ENCODE data around the gene PPL. TPM values are rescaled to one million over a fixed set of nuclear protein-coding genes. Genes with fewer than 3 reads are reported as not detected.
"Not testable (repeated sequence)": the region's sequence is repeated elsewhere in the genome, so short reads cannot be mapped to it uniquely, and the experiment has no call there.

The PPL gene
- total RNA-seq, 1 experiment from 2014 or later = 0.03 TPM

GRCh38 chr16:4899474-4899846 is 37.5 kb downstream of the PPL start:
- DNase-seq (ENCODE audit: low read depth, low spot score) = no peak
- in situ Hi-C loops (cut with HindIII; ENCODE audit: low pct_unique_long_range_greater_than_20kb, low sequenced_read_pairs) = no loop called here

DNA sequence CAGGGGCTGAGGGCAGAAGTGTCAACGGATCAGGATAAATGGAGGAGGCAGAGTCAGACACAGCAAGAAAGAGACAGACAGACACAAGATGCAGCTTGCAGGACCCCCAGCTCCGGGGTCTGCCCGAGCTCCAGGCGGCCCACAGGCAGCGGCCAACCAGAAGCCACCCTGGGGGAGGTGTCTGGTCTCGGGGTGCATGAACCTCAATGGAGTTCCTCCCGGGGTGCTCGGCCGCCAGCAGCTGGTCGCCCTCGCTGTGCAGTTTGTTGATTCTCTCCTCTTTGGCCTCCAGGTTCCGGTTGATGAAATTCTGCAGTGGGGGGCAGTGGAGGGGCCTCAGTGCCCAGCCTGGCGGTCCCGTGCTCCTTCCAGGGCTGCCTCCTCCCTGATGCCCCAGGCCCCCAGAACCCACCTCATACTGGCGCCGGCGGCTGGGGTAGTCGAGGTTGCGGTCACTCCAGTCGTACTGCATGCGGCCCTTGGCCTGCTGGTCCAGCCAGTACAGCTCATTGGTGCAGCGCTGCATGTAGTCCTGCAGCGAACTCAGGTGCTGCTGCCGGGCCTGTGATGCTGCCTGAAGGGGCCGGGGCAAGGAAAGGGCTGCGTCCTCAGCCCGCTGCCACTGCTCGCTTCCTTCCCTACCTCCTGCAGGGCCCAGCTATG is 38.0 kb downstream of the PPL start:
- in situ Hi-C loops (cut with HindIII; ENCODE audit: low pct_unique_long_range_greater_than_20kb, low sequenced_read_pairs) = no loop called here
- no peak for DNase-seq (ENCODE audit: low read depth, low spot score)

GRCh38 chr16:4897328-4897727 is 39.6 kb downstream of the PPL start:
- in situ Hi-C loops (cut with HindIII; ENCODE audit: low pct_unique_long_range_greater_than_20kb, low sequenced_read_pairs) = no loop called here
- DNase-seq (ENCODE audit: low read depth, low spot score) = no peak

GRCh38 chr16:4896761-4897160 is 40.2 kb downstream of the PPL start:
- in situ Hi-C loops (cut with HindIII; ENCODE audit: low pct_unique_long_range_greater_than_20kb, low sequenced_read_pairs); DNase-seq (ENCODE audit: low read depth, low spot score): not testable (repeated sequence)

DNA sequence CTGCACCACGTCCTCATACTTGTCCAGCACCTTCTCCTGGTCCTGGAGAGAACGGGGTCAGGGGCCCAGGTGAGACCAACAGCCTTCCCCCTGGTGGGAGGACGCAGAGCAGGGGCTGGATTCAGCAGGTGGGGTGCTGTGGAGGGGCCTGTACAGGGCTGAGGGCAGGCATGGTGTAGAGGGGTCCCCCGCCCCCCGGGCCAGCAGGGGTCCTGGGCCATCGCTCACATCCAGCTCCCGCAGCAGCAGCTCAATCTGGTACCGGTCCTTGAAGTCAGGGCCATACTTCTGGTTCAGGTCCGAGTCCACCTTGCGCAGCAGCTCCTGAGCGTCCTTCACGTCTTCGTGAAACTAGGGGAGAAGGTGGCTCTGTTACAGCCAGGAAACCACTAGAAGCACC is 41.6 kb downstream of the PPL start:
- in situ Hi-C loops (cut with HindIII; ENCODE audit: low pct_unique_long_range_greater_than_20kb, low sequenced_read_pairs) = no loop called here
- DNase-seq (ENCODE audit: low read depth, low spot score) = no peak

DNA sequence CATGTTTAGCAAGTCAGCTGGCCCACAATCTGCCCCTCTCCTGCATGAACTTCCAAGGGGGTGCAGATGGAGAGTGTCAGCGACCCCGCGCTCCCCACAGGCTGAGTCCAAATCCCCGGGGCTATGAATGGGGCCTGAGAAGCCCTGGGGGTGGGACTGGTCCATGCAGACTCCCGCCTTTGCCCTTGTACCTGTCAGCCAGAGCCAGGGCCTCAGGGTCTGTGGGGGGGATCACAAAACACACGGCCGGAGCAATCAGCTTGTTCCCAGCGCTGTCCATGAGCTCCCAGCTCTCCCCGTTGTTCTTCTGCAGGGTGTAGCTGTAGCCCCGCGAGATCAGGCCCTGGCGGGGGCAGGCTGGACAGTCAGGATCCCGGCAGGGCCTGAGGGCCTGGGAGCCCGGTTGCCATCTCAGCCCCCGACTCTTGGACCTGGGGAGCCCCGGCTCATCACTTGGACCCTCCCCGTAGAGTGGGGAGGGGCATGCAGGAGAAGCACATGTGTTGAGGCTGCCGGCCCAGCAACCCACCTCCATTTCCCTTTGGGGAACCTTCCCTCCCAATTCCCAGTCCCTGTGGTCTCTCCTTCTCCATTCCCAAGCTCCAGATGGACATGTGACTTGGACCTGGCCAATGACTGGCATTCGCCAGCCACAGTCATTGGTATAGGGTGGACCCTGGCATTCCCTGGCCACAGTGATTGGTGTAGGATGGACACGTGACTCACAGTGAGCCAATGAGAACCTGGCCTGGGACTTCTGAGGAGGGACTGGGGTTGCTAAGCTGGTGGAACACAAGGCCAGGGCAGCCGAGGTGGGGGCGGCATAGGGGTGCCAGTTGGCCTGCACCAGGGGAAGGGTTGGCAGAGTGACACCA is 42.4 kb downstream of the PPL start:
- in situ Hi-C loops (cut with HindIII; ENCODE audit: low pct_unique_long_range_greater_than_20kb, low sequenced_read_pairs) = no loop called here
- peak; percentile 34 for DNase-seq (ENCODE audit: low read depth, low spot score)

GRCh38 chr16:4893103-4893862 is 43.7 kb downstream of the PPL start:
- in situ Hi-C loops (cut with HindIII; ENCODE audit: low pct_unique_long_range_greater_than_20kb, low sequenced_read_pairs) = no loop called here
- no peak for DNase-seq (ENCODE audit: low read depth, low spot score)

GRCh38 chr16:4892361-4893102 is 44.4 kb downstream of the PPL start:
- no peak for DNase-seq (ENCODE audit: low read depth, low spot score)
- in situ Hi-C loops (cut with HindIII; ENCODE audit: low pct_unique_long_range_greater_than_20kb, low sequenced_read_pairs) = no loop called here

- in situ Hi-C loops (cut with HindIII; ENCODE audit: low pct_unique_long_range_greater_than_20kb, low sequenced_read_pairs) = no loop called here
- no peak for DNase-seq (ENCODE audit: low read depth, low spot score)
These were observed 45.1 kb downstream of the PPL start for GRCh38 chr16:4891886-4892216.

DNA sequence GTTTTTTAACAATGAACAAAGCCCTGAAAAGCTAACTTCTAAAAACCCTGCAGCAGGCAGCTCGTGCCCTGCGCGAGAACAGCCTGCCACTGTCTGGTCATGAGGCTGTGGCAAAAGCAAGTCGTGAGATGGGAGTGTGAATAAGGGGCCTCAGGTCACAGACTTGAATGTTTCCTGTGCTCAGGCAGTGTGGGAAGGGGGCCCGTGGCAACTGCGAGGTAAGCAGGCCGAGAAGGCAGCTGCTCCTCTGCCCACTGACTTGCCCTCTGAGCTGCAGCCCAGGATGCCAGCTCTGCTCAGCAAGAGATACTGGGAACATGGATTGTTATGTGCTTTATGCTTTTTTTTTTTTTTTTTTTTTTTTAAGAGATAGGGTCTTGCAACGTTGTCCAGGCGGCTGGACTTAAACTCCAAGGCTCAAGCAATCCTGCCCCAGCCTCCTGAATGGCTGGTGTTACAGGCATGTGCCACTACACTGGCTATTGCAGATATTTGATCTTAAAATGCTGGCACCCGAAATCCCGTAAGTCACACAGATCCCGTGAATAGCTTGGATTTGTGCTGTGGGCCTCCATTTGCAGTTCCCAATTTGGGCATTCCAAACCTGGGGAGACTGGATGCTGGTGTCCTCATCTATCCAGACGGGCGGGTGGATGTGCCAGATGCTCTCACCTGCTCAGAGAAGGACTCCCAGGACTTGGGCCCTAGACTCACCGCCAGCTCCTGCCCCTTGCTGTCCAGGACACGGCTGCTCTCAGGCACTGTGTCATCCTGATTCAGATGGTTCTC is 45.7 kb downstream of the PPL start:
- in situ Hi-C loops (cut with HindIII; ENCODE audit: low pct_unique_long_range_greater_than_20kb, low sequenced_read_pairs) = no loop called here
- peak; percentile 24 for DNase-seq (ENCODE audit: low read depth, low spot score)

DNA sequence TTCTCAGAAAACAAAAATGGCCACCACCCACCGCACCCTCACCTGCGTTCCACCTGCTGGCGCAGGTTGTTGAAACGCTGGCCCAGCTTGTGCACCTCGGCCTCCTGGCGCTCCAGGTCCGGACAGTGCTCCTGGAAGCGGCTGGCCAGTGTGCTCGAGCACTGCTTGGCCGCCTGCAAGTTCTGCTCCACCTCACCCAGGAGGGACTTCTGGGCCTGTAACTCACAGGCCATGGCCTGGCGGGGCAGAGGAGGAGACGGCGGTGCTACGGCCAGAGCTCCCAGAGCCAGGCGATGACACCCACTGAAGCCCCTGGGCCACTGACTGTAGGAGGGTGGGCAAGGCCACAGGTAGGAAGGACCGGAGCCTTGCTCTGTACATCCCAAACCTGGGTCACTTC is 46.3 kb downstream of the PPL start:
- DNase-seq (ENCODE audit: low read depth, low spot score) = no peak
- in situ Hi-C loops (cut with HindIII; ENCODE audit: low pct_unique_long_range_greater_than_20kb, low sequenced_read_pairs) = no loop called here

DNA sequence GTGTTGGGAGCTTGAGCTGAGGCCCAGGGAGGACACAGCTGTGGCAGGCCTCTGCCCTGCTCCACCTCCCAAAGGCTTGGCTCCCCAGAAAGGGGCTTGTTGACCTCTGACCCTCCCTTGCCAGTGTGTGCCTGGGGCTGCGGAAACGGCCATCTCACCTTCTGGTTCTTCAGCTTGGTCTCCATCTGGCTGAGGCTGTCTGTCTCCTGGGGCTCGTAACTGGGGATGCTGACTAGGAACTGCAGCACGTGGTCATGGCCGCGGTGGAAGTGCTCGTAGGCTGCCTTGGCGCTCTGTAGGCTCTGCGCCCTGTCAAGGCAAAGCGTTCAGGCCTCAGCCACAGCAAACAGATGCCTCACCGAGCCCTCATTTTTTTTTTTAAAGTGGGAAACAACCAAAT is 46.9 kb downstream of the PPL start:
- DNase-seq (ENCODE audit: low read depth, low spot score) = no peak
- in situ Hi-C loops (cut with HindIII; ENCODE audit: low pct_unique_long_range_greater_than_20kb, low sequenced_read_pairs) = no loop called here

DNA sequence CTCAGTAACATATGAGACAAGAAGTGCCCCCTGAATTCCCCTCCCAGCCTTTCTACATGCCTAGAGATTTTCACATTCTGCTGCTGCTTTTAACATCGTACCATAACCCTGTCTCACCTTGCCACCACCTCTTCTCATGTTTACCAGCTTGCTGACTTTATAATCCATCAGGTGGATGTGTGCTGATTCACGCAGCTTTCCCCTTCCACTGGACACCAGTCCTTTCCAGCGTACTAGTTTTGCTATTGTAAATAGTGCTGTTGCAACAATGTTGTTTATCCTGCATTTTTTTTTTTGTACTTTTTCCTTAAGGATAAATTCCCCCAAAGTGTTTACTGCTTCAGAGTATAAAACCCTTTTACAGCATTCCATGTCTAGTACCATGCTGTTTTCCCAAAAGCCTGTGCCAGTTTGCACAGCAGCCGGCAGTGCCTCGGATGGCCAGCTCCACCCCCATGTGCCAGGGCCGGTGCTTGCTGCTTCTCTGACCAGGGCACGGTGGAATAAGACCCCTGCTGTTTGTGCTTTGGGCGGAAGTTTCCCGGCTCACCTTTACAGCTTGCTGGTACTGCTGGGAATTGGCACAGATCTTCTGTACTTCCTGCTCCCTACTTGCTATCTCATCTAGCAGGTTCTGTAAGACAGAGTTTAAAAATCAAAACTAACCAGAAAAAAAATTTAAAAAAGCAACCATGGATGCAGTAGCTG is 48.4 kb downstream of the PPL start:
- no peak for DNase-seq (ENCODE audit: low read depth, low spot score)
- in situ Hi-C loops (cut with HindIII; ENCODE audit: low pct_unique_long_range_greater_than_20kb, low sequenced_read_pairs) = no loop called here

- in situ Hi-C loops (cut with HindIII; ENCODE audit: low pct_unique_long_range_greater_than_20kb, low sequenced_read_pairs) = no loop called here
- no peak for DNase-seq (ENCODE audit: low read depth, low spot score)
These were observed 50.8 kb downstream of the PPL start for GRCh38 chr16:4886151-4886550.

GRCh38 chr16:4884972-4885874 is 51.7 kb downstream of the PPL start:
- DNase-seq (ENCODE audit: low read depth, low spot score) = no peak
- in situ Hi-C loops (cut with HindIII; ENCODE audit: low pct_unique_long_range_greater_than_20kb, low sequenced_read_pairs) = no loop called here

DNA sequence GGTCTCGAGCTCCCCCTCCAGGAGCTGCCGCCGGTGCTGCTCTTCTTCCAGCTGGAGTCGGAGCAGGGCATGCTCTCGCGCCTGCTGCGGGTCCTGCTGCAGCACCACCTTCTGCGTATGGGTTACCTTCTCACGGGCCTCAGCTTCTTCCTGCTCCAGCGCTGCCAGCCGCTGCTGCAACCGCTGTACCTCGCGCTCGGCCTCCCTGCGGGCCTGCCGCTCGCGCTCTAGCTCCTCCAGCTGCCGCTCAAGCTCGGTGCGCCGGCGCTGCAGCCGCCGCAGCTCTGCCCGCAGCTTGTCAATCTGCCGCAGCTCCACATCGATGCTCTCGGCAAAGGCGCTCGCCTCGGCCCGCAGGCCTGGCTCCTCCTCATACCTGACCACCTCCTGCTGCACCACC is 52.7 kb downstream of the PPL start:
- DNase-seq (ENCODE audit: low read depth, low spot score) = no peak
- in situ Hi-C loops (cut with HindIII; ENCODE audit: low pct_unique_long_range_greater_than_20kb, low sequenced_read_pairs) = no loop called here
